HCT116 (cell line): ENCODE data around the gene DNAJC3. TPM values are rescaled to one million over a fixed set of nuclear protein-coding genes. Genes with fewer than 3 reads are reported as not detected.
"Not testable (repeated sequence)": the region's sequence is repeated elsewhere in the genome, so short reads cannot be mapped to it uniquely, and the experiment has no call there.

Experiments
- ATAC-seq: fragments of 200-7000 bp; cut with Tn5 transposase; 2 replicates; pipeline ENCODE4 v1.9.1; 2020; ENCODE audit warnings: mild to moderate bottlenecking, moderate library complexity
- BruUV-seq: library from RNA; stranded (reverse); fragments of 400-500 nt; replicated peaks from 2 replicates; lab custom pipeline; 2021; lab: Mats Ljungman, UMichigan
- CTCF ChIA-PET: fragments of 300-600 bp; sonication (Branson Sonifier 250); formaldehyde crosslinking; loops from one replicate; lab custom pipeline; 2021; ENCODE audit warnings: antibody characterized with exemption; lab: Charles Lee
- POLR2A ChIA-PET: fragments of 300-600, 350-600 bp; sonication (Branson Sonifier 250); formaldehyde crosslinking; loops from one replicate; lab custom pipeline; 2021; ENCODE audit warnings: antibody characterized with exemption; lab: Charles Lee
- RAD21 ChIA-PET, 2 experiments: fragments of 300-600 bp; sonication (Branson Sonifier 250); formaldehyde crosslinking; loops; one replicate each; lab custom pipeline; 2023; ENCODE audit warnings: low total read pairs in 2 of 2; ENCODE audit not compliant: uncharacterized antibody in 2 of 2, unreplicated experiment in 2 of 2, low non-redundant PET in 1 of 2; lab: Charles Lee
- DNase-seq: peaks from one replicate; pipeline ENCODE4 v3.0.0-alpha.2; 2010; ENCODE audit warnings: low read depth, low spot score
- H2AFZ ChIP-seq: fragments of 200-600 bp; shearing (Covaris generic), sonication (generic); 2 replicates; pipeline ENCODE4 v1.6.1; 2017; ENCODE audit warnings: low read depth, mixed run types, mixed read lengths, antibody characterized with exemption, low read length; ENCODE audit not compliant: poor library complexity, severe bottlenecking
- H3K27ac ChIP-seq: 2 replicates; pipeline ENCODE4 v1.5.1; 2012; ENCODE audit warnings: low read depth, low read length
- H3K27me3 ChIP-seq: fragments of 200-600 bp; sonication (generic); 2 replicates; pipeline ENCODE4 v1.6.1; 2016; ENCODE audit warnings: mixed run types, low read length, mixed read lengths; ENCODE audit not compliant: insufficient read depth
- H3K36me3 ChIP-seq, 2 experiments: fragments of 200-500 bp in 1 of 2; fragments of 200-600 bp in 1 of 2; sonication (Bioruptor generic) in 1 of 2; sonication (generic) in 1 of 2; 2 replicates each; pipeline versions ENCODE4 v1.5.1 to v1.6.1; 2014 to 2016; ENCODE audit warnings: low read length in 2 of 2, inconsistent platforms in 1 of 2, mixed read lengths in 1 of 2, mixed run types in 1 of 2; ENCODE audit not compliant: insufficient read depth in 2 of 2, control insufficient read depth in 1 of 2
- H3K4me1 ChIP-seq, 2 experiments: fragments of 200-600 bp in 1 of 2; sonication (generic) in 1 of 2; 2 replicates each; pipeline versions ENCODE4 v1.5.1 to v1.6.1; 2012 to 2017; ENCODE audit warnings: low read length in 2 of 2, inconsistent platforms in 1 of 2, mild to moderate bottlenecking in 1 of 2, mixed read lengths in 1 of 2, mixed run types in 1 of 2, moderate library complexity in 1 of 2; ENCODE audit not compliant: insufficient read depth in 2 of 2, control insufficient read depth in 1 of 2
- H3K4me2 ChIP-seq: fragments of 200-600 bp; sonication (generic); 2 replicates; pipeline ENCODE4 v1.6.1; 2017; ENCODE audit warnings: mixed run types, low read length, mixed read lengths
- H3K4me3 ChIP-seq, 2 experiments: fragments of 200-600 bp in 1 of 2; sonication (generic) in 1 of 2; replicated peaks in 1 of 2; 2 replicates each; pipeline ENCODE4 v1.5.1; 2011 to 2016; ENCODE audit warnings: low read length in 2 of 2, control low read depth in 1 of 2, low read depth in 1 of 2, mild to moderate bottlenecking in 1 of 2, mixed read lengths in 1 of 2, mixed run types in 1 of 2
- H3K79me2 ChIP-seq: fragments of 200-600 bp; sonication (generic); 2 replicates; pipeline ENCODE4 v1.6.1; 2017; ENCODE audit warnings: mild to moderate bottlenecking, mixed run types, low read length, moderate library complexity, mixed read lengths; ENCODE audit not compliant: insufficient read depth
- H3K9ac ChIP-seq: fragments of 200-600 bp; sonication (generic); 2 replicates; pipeline ENCODE4 v1.6.1; 2016; ENCODE audit warnings: low read length, mixed read lengths
- H3K9me2 ChIP-seq: fragments of 200-600 bp; sonication (generic), shearing (Covaris generic); 2 replicates; pipeline ENCODE4 v1.6.1; 2017; ENCODE audit warnings: mixed run types, mild to moderate bottlenecking, moderate library complexity; ENCODE audit not compliant: insufficient read depth
- H3K9me3 ChIP-seq, 2 experiments: fragments of 200-500 bp in 1 of 2; fragments of 200-600 bp in 1 of 2; sonication (Bioruptor generic) in 1 of 2; sonication (generic) in 1 of 2; 2 replicates each; pipeline ENCODE4 v1.6.1; 2014 to 2017; ENCODE audit warnings: low read length in 2 of 2, mixed read lengths in 2 of 2, inconsistent platforms in 1 of 2, low read depth in 1 of 2, mild to moderate bottlenecking in 1 of 2, mixed run types in 1 of 2, moderate library complexity in 1 of 2; ENCODE audit not compliant: control insufficient read depth in 1 of 2, insufficient read depth in 1 of 2
- H4K20me1 ChIP-seq: fragments of 200-600 bp; sonication (generic), shearing (Covaris generic); 2 replicates; pipeline ENCODE4 v1.6.1; 2017; ENCODE audit warnings: mixed run types, mild to moderate bottlenecking, moderate library complexity; ENCODE audit not compliant: insufficient read depth
- ELF1 ChIP-seq: IDR thresholded peaks from 2 replicates; pipeline ENCODE4 v1.6.1; 2012; ENCODE audit warnings: low read depth, borderline replicate concordance
- SIN3A ChIP-seq: IDR thresholded peaks from 2 replicates; pipeline ENCODE4 v1.6.1; 2012; ENCODE audit warnings: low read depth
- intact Hi-C: fragments of 100-400 bp; cut with micrococcal nuclease; formaldehyde crosslinking; loops from 2 replicates; pipeline ENCODE4 v1.10.0; 2022
- total RNA-seq: library from RNA; stranded (reverse); gene quantifications from one replicate; pipeline ENCODE4 v1.2.1, GENCODE V29; 2021; ENCODE audit not compliant: unreplicated experiment
- TF ChIP-seq, protein P1 (sequence below): IDR thresholded peaks from 2 replicates; pipeline ENCODE4 v1.6.1; 2012; ENCODE audit warnings: low read depth

Gene DNAJC3
- total RNA-seq, 1 experiment from 2014 or later = 28.5 TPM

DNA sequence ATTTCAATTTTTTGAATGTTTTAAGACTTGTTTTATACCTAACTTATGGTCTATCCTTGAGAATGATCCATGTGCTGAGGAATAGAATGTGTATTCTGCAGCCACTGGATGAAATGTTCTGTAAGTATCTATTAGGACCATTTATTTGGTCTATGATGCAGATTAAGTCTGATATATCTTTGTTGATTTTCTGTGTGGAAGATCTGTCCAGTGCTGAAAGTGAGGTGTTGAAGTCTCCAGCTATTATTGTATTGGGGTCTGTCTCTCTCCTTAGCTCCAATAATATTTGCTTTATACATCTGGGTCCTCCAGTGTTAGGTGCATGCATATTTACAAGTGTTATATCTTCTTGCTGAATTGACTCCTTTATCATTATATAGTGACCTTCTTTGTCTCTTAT, 9.7 kb upstream of the DNAJC3 start:
- H3K4me1 ChIP-seq, CTCF ChIA-PET, H3K36me3 ChIP-seq, H3K79me2 ChIP-seq, H3K9ac ChIP-seq, BruUV-seq, H3K27ac ChIP-seq, H3K4me3 ChIP-seq: not testable (repeated sequence)
- POLR2A ChIA-PET = interaction anchor here (1.1 kb wide), 1 partner anchor 10 kb away, joined by 3 read pairs; the partner anchor contains the start of gene DNAJC3
- TF ChIP-seq, protein P1, sequence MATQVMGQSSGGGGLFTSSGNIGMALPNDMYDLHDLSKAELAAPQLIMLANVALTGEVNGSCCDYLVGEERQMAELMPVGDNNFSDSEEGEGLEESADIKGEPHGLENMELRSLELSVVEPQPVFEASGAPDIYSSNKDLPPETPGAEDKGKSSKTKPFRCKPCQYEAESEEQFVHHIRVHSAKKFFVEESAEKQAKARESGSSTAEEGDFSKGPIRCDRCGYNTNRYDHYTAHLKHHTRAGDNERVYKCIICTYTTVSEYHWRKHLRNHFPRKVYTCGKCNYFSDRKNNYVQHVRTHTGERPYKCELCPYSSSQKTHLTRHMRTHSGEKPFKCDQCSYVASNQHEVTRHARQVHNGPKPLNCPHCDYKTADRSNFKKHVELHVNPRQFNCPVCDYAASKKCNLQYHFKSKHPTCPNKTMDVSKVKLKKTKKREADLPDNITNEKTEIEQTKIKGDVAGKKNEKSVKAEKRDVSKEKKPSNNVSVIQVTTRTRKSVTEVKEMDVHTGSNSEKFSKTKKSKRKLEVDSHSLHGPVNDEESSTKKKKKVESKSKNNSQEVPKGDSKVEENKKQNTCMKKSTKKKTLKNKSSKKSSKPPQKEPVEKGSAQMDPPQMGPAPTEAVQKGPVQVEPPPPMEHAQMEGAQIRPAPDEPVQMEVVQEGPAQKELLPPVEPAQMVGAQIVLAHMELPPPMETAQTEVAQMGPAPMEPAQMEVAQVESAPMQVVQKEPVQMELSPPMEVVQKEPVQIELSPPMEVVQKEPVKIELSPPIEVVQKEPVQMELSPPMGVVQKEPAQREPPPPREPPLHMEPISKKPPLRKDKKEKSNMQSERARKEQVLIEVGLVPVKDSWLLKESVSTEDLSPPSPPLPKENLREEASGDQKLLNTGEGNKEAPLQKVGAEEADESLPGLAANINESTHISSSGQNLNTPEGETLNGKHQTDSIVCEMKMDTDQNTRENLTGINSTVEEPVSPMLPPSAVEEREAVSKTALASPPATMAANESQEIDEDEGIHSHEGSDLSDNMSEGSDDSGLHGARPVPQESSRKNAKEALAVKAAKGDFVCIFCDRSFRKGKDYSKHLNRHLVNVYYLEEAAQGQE = 0 out of 2 replicates have a peak, but pooled peaks have one; percentile 13
- TF ChIP-seq, all 23 proteins: peak for 1; not testable (repeated sequence) for 22
- DNase-seq, H2AFZ ChIP-seq, H3K4me2 ChIP-seq, intact Hi-C loops, RAD21 ChIA-PET, H4K20me1 ChIP-seq, H3K9me2 ChIP-seq, H3K27me3 ChIP-seq, H3K9me3 ChIP-seq, ATAC-seq: not testable (repeated sequence)

DNA sequence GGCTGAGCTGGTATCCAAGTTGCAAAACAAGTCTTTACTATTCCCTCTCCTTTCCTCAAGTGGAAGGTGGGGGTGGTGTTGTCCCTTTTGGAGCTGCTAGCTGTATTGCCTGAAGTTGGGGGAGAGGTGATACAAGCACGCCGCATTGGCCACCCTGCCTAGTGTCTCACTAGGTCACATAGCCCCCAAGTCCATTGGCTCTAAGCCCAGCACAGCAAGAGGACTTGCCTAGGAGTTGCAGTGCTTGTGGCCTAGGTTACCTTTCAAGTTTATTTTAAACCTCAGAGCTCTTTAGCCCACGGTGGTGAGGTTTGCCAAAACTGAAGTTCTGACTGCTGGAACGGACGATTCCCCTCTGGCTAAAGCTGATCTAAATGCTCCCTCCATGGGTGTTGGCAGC, 5.3 kb upstream of the DNAJC3 start:
- no TSS peak for BruUV-seq
- DNase-seq (no peak), ATAC-seq (no peak)
- Histone ChIP-seq H3K9ac (no peak overlapping the region), H2AFZ (no peak overlapping the region), H3K27me3 (no peaks in the 10 kb centered on the region), H3K4me3 (no peak overlapping the region), H3K27ac (no peak overlapping the region), H3K4me2 (no peak overlapping the region), H3K9me2 (no peaks in the 10 kb centered on the region), H3K36me3 (no peaks in the 10 kb centered on the region), H3K79me2 (no peaks in the 10 kb centered on the region), H4K20me1 (no peaks in the 10 kb centered on the region), H3K9me3 (no peaks in the 10 kb centered on the region), H3K4me1 (peaks cover 0 to 9% of the 10 kb centered on the region in 2 experiments; a peak in 1 of 4 replicates)
- RAD21 ChIA-PET = interaction anchor here in 1 of 2 experiments (0.6 kb wide), 1 partner anchor 118 kb away, joined by 3 read pairs; no protein-coding TSS in a partner anchor
- TF ChIP-seq SIN3A (no peak), ELF1 (no peak)
- TF ChIP-seq, protein P1 = no peak
- CTCF ChIA-PET = no interaction called here
- POLR2A ChIA-PET = no interaction called here
- intact Hi-C loops = no loop called here
